Suppressor macrophage treated with lipopolysaccharide for 1 hour (primary cell): ENCODE measurements around the gene CHMP2A.
A peak's percentile ranks its signal among the peaks of the same experiment; 100 is the strongest.

Experiments used
- DNase-seq, 3 donors: peaks; one replicate each; pipeline ENCODE4 v3.0.0-alpha.2; 2020 to 2022

Gene CHMP2A

DNA sequence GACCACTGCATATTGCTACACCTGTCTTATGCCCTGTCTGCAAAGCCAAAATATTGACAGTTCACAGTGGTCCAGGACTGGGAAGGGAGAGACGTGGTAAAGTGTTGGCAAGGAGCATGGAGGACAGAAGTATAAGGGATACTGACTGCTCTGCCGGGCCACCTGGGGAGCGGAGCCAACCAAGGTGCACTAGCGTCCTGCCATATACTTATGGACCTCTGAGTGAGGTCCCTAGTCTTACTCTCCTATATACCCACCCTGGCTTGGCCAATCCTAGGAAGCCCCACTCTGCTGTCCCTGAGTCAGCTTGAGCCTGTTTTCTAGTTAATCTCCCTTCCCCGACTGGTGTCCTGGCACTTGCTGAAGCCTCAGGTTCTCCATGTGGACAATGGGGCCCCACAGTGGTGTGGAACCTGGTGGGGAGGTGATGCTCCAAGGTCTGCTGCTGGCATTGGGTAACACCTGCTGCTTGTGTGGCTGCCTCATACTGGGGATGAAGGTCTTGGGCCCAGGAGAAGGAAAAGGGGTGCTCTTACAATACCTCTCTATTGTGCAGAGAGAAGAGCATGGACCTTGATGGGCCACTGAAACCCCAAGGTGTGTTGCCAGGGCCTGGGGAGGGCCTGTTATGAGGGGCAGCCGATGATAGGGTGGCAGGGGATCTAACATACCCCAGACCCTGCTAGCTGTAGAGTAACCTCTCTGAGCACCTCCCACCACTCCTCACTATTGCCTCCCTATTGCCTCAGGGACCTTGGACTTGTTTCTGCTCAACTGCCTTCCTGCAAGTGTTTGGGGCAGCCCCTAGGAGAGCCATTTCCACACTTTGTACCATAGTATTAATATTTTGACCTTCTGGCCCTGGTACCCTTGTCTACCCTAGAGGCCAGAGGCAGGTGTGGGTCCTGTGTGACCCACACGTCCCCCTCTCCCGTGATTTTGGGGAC, 17.8 kb downstream of the CHMP2A start:
- no peak for DNase-seq

DNA sequence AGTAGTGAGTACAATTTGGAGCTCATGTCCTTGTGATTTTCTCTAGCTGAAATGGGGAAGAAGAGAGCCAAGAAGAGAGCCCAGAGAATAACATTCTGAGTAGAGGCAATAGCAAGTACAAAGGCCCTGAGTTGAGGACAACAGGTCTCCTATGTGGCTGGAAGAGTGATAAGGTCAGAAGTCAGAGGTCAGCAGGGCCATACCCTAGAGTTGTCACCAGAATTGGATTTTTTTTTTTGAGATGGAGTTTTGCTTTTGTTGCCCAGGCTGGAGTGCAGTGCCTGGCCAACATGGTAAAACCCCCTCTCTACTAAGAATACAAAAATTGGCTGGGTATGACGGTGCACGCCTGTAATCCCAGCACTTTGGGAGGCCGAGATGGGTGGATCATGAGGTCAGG, 19.0 kb downstream of the CHMP2A start:
- DNase-seq: no peak

GRCh38 chr19:58531034-58531840, 23.7 kb downstream of the CHMP2A start:
- DNase-seq: no peak

DNA sequence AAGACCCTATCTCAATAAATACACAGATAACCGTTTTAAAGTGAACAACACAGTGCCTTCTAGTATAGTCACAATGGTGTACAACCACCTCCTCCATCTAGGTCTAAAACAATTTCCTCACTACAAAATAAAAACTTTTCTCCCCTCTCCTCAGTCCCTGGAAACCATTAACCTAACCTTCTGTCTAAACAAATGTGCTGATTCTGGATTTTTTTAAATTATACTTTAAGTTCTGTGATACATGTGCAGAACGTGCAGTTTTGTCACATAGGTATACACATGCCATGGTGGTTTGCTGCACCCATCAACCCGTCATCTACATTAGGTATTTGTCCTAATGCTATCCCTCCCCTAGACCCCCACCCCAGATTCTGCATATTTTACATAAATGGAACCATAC, 25.5 kb downstream of the CHMP2A start:
- DNase-seq: no peak

- DNase-seq: no peak
Observed at GRCh38 chr19:58522709-58523108, 32.2 kb downstream of the CHMP2A start.

DNA sequence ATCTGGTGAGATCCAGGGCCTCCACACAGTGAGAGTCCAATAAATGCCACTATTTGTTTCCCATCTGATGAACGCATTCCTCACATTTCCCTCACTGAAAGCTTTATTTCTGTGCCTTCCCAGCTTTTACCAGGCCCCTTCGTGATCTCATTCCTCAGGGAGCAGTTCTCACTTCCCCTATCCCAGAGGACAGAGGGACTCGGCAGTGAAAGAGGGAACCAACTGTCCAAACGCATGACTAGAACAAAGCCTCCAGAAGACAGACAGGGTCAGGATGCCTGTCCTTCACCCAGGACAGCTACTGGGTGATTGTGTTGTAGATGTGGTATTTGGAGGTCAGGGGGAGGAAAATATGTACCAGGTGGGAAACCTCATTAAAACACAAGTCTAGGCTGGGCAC, 33.3 kb downstream of the CHMP2A start:
- DNase-seq: peak; percentile 45 to 58 (median 49)

- DNase-seq: no peak
Observed at GRCh38 chr19:58520257-58520599, 34.7 kb downstream of the CHMP2A start.

GRCh38 chr19:58519355-58520256, 35.3 kb downstream of the CHMP2A start, which contains the start of gene ZBTB45:
TSS of gene ZBTB45 (minus strand) at chr19:58519810. CDS start at chr19:58517673, 2,137 bp downstream.
- peak; percentile 94 to 96 (median 94) for DNase-seq

- peak; percentile 65 to 78 (median 70) for DNase-seq
Observed at GRCh38 chr19:58519087-58519354, 35.9 kb downstream of the CHMP2A start.

GRCh38 chr19:58518256-58519086, 36.4 kb downstream of the CHMP2A start:
- peak; percentile 53 to 69 (median 55) for DNase-seq

- no peak for DNase-seq
Observed at GRCh38 chr19:58516964-58517833, 37.7 kb downstream of the CHMP2A start.

GRCh38 chr19:58516246-58516836, 38.6 kb downstream of the CHMP2A start:
- DNase-seq: no peak

DNA sequence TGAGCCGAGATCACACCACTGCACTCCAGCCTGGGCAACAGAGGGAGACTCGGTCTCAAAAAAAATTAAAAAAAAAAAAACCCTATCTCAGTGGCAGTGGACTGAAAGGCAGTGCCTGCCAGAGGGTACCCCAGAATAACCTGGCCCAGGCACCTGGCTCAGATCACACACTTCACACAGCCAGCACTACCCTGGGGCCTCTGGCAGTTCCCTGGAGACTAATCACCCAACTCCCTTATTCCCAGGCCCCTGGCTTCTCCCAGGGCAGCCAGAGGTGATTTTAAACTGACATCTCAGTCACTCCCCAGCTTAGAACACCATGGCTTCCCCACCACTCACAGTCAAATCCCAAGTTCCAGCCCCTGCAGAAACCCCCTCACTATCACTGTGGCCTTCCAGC, 39.6 kb downstream of the CHMP2A start:
- DNase-seq: no peak

DNA sequence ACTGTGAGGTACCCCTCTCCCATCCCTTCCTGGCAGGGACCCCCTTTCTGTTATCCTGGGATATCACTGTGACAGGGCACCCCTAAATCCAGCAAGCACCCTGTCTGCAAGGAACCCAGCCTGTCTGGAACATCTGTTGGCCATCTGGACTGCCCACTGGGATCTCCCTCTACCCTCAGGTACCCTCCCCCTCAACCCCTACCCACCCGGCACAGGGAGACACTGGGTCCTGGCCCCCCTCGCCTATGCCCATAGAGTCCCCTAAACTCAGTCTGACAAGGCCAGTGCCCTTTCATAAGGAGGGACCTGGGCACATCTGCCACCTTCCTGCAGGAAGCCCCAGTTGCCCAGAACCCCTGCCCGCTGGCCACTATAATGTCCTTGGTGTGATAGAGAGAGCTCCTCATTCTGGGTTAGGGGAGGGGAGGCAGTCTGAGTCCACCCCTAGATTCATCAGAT, 40.3 kb downstream of the CHMP2A start:
- DNase-seq: no peak

- peak; percentile 95 to 98 (median 97) for DNase-seq
Observed at GRCh38 chr19:58513694-58514563, 41.0 kb downstream of the CHMP2A start.

DNA sequence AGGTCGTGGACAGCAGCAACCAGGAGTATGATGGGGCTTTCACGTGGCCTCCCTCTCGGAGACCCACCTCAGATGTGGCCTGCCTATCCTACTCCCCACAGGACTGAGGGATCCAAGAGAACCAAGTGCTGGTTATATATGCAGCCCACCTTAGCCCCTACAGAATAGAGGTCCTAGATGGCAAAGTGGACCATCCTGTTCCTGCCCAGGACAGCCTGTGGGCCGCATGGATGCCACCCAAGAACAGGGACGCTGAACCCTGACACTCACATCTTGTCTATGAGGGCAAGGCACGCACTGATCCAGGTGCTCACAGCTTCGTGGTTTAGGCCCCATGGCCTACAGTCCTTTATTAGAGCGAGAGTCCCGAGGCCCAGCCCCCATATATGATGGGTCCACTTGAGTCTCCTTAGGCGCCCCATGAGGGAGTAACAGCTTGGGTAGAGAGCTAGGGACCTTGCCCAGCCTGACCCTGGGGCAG, 41.7 kb downstream of the CHMP2A start:
- no peak for DNase-seq

GRCh38 chr19:58511353-58512208, 43.3 kb downstream of the CHMP2A start, which contains the start of gene SLC27A5:
TSS of gene SLC27A5 (minus strand) at chr19:58511992. CDS start at chr19:58511955, 37 bp downstream.
- DNase-seq: no peak
